Activated CD4-positive, alpha-beta T cell treated with anti-CD3 and anti-CD28 coated beads, Interleukin-2, Interleukin-6, amounts not matched to agents 100 ng/mL and 50 ng/mL, durations not matched to agents 16 hours and 8 hours (primary cell): ENCODE data around the gene GPR3.
"Not testable (repeated sequence)": the region's sequence is repeated elsewhere in the genome, so short reads cannot be mapped to it uniquely, and the experiment has no call there.

Source experiments
- DNase-seq: peaks from one replicate; pipeline ENCODE4 v3.0.0-alpha.2; 2020

GPR3 gene

GRCh38 chr1:27428316-27429028, 36.0 kb downstream of the GPR3 start:
- DNase-seq, result peak; percentile 36

- no peak for DNase-seq
Measured at GRCh38 chr1:27429029-27429425, 36.6 kb downstream of the GPR3 start.

- DNase-seq, result peak; percentile 35
Measured at GRCh38 chr1:27430903-27431600, 38.6 kb downstream of the GPR3 start.

- no peak for DNase-seq
Measured at GRCh38 chr1:27431601-27431940, 39.1 kb downstream of the GPR3 start.

GRCh38 chr1:27432725-27433124, 40.3 kb downstream of the GPR3 start:
- DNase-seq, result not testable (repeated sequence)

GRCh38 chr1:27433706-27434105, 41.3 kb downstream of the GPR3 start:
- no peak for DNase-seq

- DNase-seq, result no peak
Measured at GRCh38 chr1:27435566-27436203, 43.3 kb downstream of the GPR3 start.

GRCh38 chr1:27436204-27437159, 44.1 kb downstream of the GPR3 start:
- DNase-seq, result peak; percentile 36

GRCh38 chr1:27438621-27439061, 46.2 kb downstream of the GPR3 start:
- DNase-seq, result no peak

GRCh38 chr1:27439150-27439549, 46.7 kb downstream of the GPR3 start:
- no peak for DNase-seq

GRCh38 chr1:27444632-27445031, 52.2 kb downstream of the GPR3 start:
- peak; percentile 27 for DNase-seq
